HG03196 (cell line): Measurements from ENCODE around the gene KLHL26.
A peak's percentile ranks its signal among the peaks of the same experiment; 100 is the strongest.

ENCODE experiments used
- ATAC-seq: cut with Tn5 transposase; IDR thresholded peaks from one replicate; pipeline ENCODE4 v1.9.1; 2021; ENCODE audit not compliant: unreplicated experiment

Gene KLHL26

DNA sequence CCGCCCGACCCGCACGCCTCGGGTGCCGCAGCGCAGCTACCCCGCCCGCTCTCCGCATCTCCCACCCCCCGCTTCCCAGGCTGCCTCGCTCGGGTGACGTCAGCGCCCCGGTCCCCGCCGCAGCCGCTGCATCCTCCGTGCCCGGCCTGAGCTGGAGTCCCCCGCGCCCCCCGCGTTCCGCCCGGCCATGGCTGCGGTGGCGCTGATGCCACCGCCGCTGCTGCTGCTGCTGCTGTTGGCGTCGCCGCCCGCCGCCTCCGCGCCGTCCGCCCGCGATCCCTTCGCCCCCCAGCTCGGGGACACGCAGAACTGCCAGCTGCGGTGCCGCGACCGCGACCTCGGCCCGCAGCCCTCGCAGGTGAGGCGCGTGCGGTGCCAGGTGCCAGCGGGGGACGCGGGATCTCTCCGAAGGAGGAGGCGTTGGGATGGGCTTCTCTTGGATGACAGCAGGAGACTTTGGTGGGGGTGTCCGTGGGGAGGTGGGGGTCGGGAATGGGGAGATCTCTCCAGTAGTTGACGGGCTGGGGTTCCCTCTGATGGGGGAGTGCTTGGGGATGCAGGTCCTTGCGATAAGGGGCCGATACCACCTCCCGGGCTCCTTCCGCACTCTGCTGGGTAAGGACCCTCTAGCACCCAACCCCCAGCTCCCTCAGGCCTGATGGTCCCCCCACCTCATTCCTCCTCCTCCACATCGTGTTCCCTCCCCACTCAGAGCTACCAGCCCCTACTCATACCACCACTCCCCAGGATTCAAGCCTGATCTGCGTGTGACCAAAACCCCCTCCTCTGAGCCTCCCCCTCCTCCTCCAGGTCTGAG, 23.8 kb upstream of the KLHL26 start, which contains the start of gene TMEM59L:
Gene TMEM59L, plus strand, starts transcription at position 99 of the 817 bp plus-strand sequence. Its CDS starts 89 bp downstream, at position 188.
- no peak for ATAC-seq

DNA sequence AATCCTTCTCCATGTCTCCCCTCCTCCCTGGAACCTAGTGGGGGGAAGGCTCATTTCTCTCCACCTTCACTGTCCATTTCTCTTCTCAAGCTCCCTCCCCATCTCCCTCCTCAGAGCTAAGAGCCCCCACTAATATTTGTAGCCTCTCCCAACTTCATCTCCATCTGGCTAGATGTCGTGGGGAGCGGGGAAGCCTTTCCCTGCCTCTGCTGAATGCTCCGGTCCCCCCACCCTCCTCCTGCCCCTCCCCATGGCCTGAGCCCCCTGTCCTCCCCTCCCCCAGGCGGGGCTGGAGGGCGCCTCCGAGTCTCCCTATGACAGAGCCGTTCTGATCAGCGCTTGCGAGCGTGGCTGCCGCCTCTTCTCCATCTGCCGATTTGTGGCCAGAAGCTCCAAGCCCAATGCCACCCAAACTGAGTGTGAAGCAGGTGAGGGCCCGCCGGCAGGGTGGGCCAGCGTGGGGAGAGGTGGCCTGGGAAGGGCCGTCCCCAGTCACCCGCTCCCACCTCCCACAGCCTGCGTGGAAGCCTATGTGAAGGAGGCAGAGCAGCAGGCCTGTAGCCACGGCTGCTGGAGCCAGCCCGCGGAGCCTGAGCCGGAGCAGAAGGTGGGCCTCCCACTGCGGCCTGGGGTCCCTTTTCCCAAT, 23.1 kb upstream of the KLHL26 start:
- no peak for ATAC-seq

- ATAC-seq: no peak
These were observed 20.8 kb upstream of the KLHL26 start for GRCh38 chr19:18616023-18616422.

GRCh38 chr19:18617562-18617961, 19.3 kb upstream of the KLHL26 start:
- ATAC-seq: no peak

GRCh38 chr19:18618236-18618635, 18.6 kb upstream of the KLHL26 start:
- ATAC-seq: no peak

GRCh38 chr19:18620311-18620710, 16.5 kb upstream of the KLHL26 start:
- no peak for ATAC-seq

DNA sequence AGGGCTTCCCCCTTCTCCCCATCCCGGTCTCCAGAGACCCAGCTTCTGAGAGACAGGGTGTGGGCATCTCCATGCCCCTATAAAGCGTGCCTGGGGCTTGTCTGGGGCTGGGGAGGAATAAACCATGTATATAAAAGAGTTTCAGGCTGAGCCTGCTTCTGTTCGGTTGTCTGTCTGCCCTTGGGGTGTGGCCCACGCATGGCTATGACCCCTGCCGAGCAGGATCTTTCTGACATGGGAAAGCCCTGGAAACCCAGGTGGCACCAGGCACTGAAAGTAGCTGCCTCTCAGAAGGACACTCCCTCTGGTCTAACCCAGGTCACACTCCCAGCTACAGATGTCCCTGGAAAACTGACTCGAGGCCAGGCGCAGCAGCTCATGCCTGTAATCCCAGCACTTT, 15.9 kb upstream of the KLHL26 start:
- no peak for ATAC-seq

DNA sequence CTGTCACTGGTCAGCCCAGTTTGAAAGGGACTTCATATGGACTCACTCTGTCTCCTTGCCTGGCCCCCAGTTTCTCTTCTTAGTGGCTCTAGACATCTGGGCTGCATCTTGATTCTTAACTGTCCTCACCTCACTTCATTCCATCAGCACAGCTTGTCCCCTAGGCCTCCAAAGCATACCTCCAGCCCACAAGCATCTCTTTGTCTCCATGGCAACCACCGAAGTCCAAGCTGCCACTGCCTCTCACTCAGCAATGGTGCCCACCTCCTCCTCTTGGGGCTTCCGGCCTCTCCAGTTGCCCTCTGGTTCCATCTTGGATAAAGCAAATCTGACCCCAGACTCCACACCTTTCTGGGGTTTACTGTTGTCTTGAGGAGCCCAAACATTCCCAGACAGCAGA, 9.9 kb upstream of the KLHL26 start:
- ATAC-seq: no peak

DNA sequence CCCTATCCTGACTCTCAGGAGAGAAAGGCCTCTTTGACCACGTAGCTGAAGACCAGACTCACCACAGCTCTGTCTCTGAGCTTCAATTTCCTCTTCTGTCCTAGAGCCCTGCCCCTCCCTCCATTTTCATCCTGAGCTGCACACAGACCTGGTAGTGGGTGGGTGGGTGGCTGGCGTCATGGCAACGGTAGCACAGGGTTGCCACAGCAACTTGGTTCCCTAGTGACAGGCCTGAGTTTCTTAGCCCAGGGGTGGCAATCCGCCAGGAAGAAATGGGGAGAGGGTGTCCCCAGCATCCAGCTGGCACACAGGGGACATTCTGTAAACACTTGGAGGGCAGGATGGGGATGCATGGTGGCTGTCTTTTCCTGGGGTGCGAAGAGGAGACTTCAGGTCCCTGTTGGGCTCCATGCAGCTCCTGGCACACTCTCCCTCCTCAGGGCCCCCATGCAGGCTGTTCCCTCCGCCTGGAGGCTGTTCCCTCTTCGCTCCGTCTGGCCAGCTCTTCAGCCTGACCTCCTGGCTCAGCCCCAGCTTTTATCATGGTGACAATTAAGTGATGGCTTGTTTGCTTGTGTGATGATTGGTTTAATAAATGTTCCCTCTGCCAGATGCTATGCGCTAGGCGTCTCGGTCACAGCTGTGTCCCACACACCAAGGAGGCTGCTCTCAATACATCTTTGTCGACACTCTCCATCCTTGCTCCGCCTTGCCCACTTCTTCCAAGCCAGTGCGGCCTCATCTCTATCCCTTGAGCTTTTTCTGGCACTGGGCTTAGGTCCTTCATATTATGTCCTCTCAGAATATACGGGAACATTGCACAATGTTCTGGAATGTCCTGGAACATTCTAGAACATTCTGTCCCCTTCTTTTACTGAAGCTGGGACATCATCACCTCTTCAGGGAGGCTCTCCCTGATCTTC, 7.4 kb upstream of the KLHL26 start:
- ATAC-seq: no peak

GRCh38 chr19:18633321-18633720, 3.5 kb upstream of the KLHL26 start:
- no peak for ATAC-seq

DNA sequence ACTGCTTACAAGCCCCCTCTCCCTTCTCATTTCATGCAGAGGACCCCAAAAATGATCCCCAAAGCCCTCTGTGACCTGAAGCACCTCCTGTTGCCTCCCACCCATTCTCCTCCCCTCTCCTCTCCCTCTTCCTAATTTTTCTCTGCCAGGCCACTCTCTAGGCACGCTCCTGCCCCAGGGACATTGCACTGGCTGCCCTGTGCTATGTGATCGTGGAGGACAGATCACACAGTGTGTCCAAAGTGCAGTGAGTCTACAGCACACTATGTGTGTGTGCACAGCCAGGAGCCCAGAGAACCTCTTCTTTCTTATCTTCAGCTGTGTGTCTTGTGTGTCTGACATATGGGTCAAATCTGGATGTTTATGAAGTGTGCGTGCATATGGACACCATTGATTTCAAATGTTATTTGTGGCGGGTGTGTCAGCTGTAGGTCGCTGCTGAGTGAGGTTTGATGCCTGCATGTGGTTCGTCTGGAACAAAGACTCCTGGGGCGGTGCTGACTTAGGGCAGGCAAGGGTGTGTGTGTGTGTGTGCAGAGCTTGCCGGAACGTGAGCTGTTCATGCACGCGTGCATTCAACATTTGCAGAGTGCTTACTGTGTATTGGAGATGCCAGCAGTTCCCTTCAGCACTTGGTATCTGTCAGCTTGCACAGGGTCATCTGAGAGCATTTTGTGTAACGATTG, 2.1 kb upstream of the KLHL26 start:
- ATAC-seq: no peak

DNA sequence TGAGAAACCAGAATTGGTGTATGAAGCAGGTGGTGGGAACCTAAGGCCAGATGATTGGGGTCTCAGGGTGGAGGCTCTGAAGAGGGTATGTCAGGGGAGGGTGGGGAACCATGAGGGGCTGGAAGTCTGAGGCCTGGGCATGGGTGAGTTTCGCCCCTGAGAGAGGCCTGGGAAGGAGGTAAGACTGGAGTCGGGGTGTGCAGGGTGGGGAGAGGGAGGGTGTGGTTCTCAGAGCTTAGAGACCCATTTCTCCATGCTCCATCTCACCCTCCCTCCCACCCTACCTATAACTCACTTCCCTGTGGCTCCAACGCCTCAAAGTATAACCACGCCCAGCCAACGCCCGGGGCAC, 1.0 kb upstream of the KLHL26 start:
- ATAC-seq: no peak

DNA sequence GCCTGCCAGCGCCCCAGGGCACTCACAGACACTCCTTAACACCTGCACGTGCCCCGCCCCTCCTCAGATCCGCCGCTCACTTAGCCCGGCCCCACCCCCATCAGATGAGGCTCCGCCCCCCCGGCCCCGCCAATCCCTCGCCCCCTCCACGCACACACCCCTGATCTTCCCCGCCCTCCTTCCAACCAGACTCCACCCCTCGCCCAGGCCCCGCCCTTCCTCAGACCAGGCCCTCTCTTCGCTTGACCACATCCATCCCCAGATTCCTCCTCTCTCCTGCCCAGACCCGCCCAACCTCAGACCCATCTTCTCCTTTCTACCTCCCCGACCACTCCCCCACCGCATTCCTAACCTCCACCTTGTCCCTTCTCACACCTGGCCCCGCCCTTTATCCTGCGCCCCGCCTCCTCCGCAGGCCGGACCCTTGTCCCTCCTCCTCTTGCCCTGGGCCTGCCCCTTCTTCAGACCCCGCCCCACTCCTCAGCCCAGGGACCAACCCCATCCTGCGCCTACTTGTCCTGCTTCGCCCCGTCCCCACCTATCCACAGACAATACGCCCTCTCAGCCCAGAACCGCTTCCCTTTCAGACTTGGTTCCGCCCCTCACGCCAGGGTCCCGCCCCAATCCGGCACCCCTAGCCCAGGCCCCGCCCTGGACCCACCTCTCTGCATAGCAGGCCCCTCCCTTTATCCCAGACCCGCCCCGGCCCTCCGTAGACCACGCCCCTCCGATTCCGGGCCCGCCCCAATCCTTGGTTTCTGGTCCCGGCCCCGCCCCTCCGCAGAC, 452 bp upstream of the KLHL26 start:
- ATAC-seq: peak; percentile 81

GRCh38 chr19:18637673-18638630, 1.1 kb downstream of the KLHL26 start:
- ATAC-seq: no peak

- no peak for ATAC-seq
These were observed 2.9 kb downstream of the KLHL26 start for GRCh38 chr19:18639706-18640243.

GRCh38 chr19:18644196-18645034, 7.6 kb downstream of the KLHL26 start:
- ATAC-seq: no peak

- no peak for ATAC-seq
These were observed 8.2 kb downstream of the KLHL26 start for GRCh38 chr19:18645035-18645511.
